ENCODE data around the gene MCTP2. TPM values are rescaled to one million over a fixed set of nuclear protein-coding genes. Genes with fewer than 3 reads are reported as not detected.
"Not testable (repeated sequence)": the region's sequence is repeated elsewhere in the genome, so short reads cannot be mapped to it uniquely, and the experiment has no call there.

Gene MCTP2
- total RNA-seq, 2 donors from 2014 or later: 16.2 to 23.1 TPM

DNA sequence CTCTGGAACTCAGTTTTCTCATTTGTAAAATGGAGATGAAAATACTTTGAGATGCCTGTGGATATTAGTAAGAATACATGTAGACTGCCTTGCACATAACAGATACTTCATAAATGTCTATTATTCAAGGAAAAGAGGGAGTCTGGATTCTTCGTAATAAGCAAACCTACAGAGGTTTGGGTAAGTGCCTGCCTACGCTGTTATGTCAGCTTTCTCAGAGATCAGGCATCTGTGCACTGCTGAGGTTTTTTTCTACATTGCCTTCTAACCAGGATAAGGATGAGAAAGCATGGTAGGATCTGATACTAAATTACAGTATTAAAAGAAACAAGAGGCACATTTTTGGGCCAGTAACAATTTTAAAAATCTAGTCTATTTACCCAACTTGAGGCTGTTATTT lies 10.9 kb downstream of the MCTP2 start:
- DNase-seq (no peak), ATAC-seq (no peak)
- no peaks in the 10 kb centered on the region for H3K9me3 ChIP-seq (ENCODE audit: control insufficient read depth, low read length, poor library complexity, severe bottlenecking)
- Mint-ChIP-seq H3K27me3 (no peaks in the 10 kb centered on the region), H3K27ac (no peak overlapping the region), H3K4me3 (no peak overlapping the region), H3K36me3 (ENCODE audit: low read depth) (no peaks in the 10 kb centered on the region), H3K4me1 (peaks cover 18% of the 10 kb centered on the region)

DNA sequence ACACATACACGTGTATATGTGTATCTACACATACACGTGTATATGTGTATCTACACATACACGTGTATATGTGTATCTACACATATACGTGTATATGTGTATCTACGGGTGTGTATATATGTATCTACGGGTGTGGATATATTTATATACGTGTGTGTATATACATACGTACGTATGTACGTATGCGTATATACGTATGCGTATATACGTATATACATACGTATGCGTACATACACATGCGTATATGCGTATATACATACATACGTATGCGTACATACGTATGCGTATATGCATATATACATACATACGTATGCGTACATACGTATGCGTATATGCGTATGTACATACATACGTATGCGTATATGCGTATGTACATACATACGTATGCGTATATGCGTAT lies 11.6 kb downstream of the MCTP2 start:
- H3K4me1 Mint-ChIP-seq: peaks cover 22% of the 10 kb centered on the region

DNA sequence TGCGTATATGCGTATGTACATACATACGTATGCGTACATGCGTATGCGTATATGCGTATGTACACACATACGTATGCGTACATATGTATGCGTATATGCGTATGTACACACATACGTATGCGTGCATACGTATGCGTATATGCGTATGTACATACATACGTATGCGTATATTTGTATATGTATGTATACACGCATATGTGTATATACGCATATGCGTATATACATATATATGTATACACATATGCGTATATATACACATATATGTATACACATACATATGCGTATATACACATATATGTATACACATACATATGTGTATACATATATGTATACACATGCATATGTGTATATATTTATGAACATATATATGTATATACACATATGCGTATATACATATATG lies 12.1 kb downstream of the MCTP2 start:
- H3K36me3 Mint-ChIP-seq (ENCODE audit: low read depth): no peaks in the 10 kb centered on the region
- no peaks in the 10 kb centered on the region for H3K9me3 ChIP-seq (ENCODE audit: control insufficient read depth, low read length, poor library complexity, severe bottlenecking)
- no peaks in the 10 kb centered on the region for H3K27me3 Mint-ChIP-seq
- ATAC-seq: no peak
- no peak overlapping the region for H3K27ac Mint-ChIP-seq
- DNase-seq: no peak
- peaks cover 21% of the 10 kb centered on the region for H3K4me1 Mint-ChIP-seq
- no peak overlapping the region for H3K4me3 Mint-ChIP-seq

More for the DNA sequence above, 11.6 kb downstream of the MCTP2 start:
- DNase-seq; ATAC-seq; H3K27ac Mint-ChIP-seq; H3K9me3 ChIP-seq (ENCODE audit: control insufficient read depth, low read length, poor library complexity, severe bottlenecking); H3K27me3 Mint-ChIP-seq; H3K36me3 Mint-ChIP-seq (ENCODE audit: low read depth); H3K4me3 Mint-ChIP-seq: not testable (repeated sequence)

DNA sequence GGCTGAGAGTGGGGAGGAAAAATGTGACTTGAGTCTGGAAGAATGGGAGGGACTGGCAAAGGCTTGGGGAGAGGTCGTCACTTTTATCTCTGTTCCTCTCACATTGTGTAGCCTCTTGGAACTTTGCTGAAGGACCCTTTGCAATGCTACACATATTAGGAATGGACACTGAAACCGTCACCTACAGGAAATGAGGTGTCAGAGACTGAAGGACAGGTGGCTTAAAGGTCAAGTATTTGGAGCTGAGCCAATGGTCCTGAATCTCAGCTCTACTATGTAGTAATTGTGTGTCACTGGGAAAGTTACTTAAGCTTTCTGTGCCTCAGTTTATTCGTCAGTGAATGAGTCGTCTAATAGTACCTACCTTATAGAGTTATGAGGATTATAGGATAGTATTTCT lies 14.7 kb downstream of the MCTP2 start:
- Mint-ChIP-seq H3K27me3 (no peaks in the 10 kb centered on the region), H3K36me3 (ENCODE audit: low read depth) (no peaks in the 10 kb centered on the region), H3K4me1 (peaks cover 10% of the 10 kb centered on the region), H3K4me3 (no peak overlapping the region), H3K27ac (no peak overlapping the region)
- ATAC-seq (no peak), DNase-seq (no peak)
- no peaks in the 10 kb centered on the region for H3K9me3 ChIP-seq (ENCODE audit: control insufficient read depth, low read length, poor library complexity, severe bottlenecking)

DNA sequence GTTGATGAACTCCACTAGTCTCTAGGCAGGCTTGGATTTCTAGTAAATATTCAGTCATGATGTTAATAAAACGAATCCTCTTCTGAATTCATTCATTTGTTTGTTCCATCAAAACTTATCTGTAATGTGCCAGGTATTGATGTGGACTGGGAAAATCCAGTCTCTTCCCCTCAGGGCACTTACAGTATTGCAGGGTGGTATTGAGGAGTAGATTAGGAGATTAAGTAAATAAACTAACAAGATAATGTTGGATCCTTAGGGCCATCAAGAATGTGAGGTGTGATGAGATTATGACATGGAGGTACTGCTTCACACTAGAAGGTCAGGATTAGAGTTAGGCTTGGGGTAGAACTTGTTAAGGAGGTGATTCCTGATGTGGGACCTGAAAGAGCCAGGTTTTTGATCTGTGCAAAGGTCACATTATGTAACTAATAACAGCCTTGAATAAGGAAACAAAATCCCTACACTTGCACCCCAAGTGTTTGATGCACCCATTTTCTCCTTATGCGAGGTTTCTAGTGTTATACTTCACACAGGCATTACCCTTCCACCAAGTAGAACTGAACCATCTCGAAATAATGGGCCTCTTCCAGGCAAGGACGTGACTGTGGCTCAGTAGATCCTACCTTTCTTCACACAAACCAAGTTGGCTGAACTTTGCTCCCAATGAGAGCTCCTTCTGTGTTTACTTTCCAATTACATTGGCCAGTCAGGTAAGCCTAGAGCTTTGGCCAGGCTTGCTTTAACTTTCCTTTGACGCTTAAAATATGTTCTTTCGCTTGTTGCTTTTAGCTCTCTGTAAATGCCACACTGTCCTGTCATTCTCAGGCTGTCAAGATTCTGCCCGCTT lies 16.7 kb downstream of the MCTP2 start:
- no peak overlapping the region for H3K4me3 Mint-ChIP-seq
- H3K9me3 ChIP-seq (ENCODE audit: control insufficient read depth, low read length, poor library complexity, severe bottlenecking): no peaks in the 10 kb centered on the region
- no peak for DNase-seq
- ATAC-seq: no peak
- H3K4me1 Mint-ChIP-seq: peaks cover 12% of the 10 kb centered on the region
- peaks cover under 1% of the 10 kb centered on the region for H3K36me3 Mint-ChIP-seq (ENCODE audit: low read depth)
- H3K27ac Mint-ChIP-seq: no peak overlapping the region
- no peaks in the 10 kb centered on the region for H3K27me3 Mint-ChIP-seq

DNA sequence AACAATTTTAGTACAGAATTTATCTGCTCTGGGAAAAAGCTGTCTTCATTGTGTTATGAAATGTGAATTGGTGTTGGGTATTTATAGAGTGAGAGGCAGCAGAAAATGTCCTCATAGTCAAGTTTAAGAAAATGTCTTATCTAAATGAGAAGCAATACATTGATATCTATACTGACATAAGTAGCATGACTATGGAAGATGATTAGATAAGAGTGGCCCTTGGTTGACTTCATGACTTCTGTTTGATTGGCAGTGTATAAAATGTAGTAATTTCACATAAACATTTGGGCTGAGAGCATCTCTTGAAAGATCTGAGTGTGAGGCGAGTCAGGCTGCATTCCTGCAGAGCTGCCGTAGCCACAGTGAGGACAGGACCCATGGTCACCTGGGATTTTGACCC lies 19.4 kb downstream of the MCTP2 start:
- H3K36me3 Mint-ChIP-seq (ENCODE audit: low read depth): peaks cover 2% of the 10 kb centered on the region
- H3K9me3 ChIP-seq (ENCODE audit: control insufficient read depth, low read length, poor library complexity, severe bottlenecking): no peaks in the 10 kb centered on the region
- H3K27ac Mint-ChIP-seq: no peak overlapping the region
- no peaks in the 10 kb centered on the region for H3K27me3 Mint-ChIP-seq
- ATAC-seq (no peak), DNase-seq (no peak)
- H3K4me3 Mint-ChIP-seq: no peak overlapping the region
- peaks cover 23% of the 10 kb centered on the region for H3K4me1 Mint-ChIP-seq

DNA sequence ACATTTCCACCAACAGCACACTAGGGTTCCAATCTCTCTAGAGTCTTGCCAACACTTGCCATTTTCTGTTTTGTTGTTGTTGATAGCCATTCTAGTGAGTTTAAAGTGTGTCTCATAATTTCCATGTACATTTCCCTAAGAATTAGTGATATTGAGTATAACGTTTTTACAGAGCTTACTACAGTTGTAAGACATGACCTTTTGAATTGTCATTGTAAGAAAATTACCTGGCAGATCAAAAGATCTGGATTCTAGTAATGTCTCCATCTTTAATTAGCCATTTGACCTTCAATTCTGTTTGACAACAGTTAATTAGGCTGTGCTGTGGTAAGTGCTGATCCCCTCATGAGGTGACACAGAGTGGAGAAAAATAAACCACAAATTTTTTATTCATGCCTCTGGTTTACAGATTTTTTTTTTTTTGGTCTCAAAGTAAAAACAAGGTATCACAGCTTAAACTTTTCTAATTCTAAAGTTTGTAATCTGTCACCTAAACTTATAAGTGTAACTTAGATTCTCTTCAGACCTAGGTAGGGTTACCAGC lies 20.9 kb downstream of the MCTP2 start:
- Mint-ChIP-seq H3K4me3 (no peak overlapping the region), H3K36me3 (ENCODE audit: low read depth) (peaks cover 2% of the 10 kb centered on the region), H3K4me1 (peaks cover 30% of the 10 kb centered on the region), H3K27me3 (no peaks in the 10 kb centered on the region), H3K27ac (no peak overlapping the region)
- ATAC-seq (no peak), DNase-seq (no peak)
- no peaks in the 10 kb centered on the region for H3K9me3 ChIP-seq (ENCODE audit: control insufficient read depth, low read length, poor library complexity, severe bottlenecking)

DNA sequence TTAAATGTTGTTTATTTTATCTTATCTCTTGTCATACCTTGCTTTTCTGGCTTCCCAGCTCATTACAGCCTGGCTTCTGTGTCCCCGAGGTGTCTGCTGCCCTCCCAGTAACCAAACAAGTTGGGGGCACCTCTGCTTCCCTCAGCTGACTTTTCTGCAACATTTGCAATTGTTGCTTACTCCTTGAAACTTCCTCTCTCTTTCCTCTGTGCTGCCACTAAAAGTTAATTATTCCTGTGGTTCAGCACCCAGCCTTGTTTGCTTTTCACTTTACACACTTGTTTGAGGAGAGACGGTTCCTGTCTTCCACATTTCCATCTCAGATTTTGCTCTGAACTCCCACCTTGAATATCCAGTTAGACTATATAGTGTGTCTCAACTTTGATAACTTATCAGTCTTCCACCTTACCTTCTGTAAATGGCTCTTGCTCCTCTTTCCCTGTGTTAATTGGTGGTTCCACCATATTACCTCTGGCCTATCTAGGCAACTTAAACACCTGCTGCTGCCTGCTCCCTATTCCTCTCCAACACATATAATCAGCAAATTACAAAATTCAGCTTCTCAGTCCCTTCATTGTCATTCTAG lies 21.6 kb downstream of the MCTP2 start:
- peaks cover 26% of the 10 kb centered on the region for H3K4me1 Mint-ChIP-seq
- H3K27ac Mint-ChIP-seq: no peak overlapping the region

DNA sequence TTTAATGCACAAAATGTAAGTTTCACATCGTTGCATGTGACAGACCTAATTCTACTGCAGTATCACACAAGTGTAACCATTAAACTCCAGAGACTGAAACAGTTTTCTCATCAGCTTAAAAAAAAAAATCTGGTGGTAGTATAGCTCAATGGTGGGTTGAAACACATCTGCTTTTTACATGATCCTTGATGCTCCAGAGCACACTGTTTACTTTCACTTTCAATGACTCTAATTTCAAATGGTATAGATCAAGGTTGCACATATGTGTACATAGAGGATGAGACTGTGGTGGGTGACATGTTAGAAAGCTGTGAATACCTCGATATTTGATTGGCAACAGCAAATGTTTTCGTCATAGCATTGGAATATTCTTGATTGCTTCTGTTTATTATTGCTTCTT lies 22.4 kb downstream of the MCTP2 start:
- Mint-ChIP-seq H3K4me1 (peaks cover 28% of the 10 kb centered on the region), H3K27me3 (no peaks in the 10 kb centered on the region), H3K36me3 (ENCODE audit: low read depth) (peaks cover 2% of the 10 kb centered on the region), H3K4me3 (no peak overlapping the region), H3K27ac (no peak overlapping the region)
- no peak for DNase-seq
- peak; percentile 37 for ATAC-seq
- no peaks in the 10 kb centered on the region for H3K9me3 ChIP-seq (ENCODE audit: control insufficient read depth, low read length, poor library complexity, severe bottlenecking)

More for the DNA sequence above, 21.6 kb downstream of the MCTP2 start:
- H3K9me3 ChIP-seq (ENCODE audit: control insufficient read depth, low read length, poor library complexity, severe bottlenecking): no peaks in the 10 kb centered on the region
- Mint-ChIP-seq H3K4me3 (peak overlapping the region; percentile 1), H3K27me3 (no peaks in the 10 kb centered on the region), H3K36me3 (ENCODE audit: low read depth) (peaks cover 2% of the 10 kb centered on the region)
- DNase-seq: no peak
- no peak for ATAC-seq

DNA sequence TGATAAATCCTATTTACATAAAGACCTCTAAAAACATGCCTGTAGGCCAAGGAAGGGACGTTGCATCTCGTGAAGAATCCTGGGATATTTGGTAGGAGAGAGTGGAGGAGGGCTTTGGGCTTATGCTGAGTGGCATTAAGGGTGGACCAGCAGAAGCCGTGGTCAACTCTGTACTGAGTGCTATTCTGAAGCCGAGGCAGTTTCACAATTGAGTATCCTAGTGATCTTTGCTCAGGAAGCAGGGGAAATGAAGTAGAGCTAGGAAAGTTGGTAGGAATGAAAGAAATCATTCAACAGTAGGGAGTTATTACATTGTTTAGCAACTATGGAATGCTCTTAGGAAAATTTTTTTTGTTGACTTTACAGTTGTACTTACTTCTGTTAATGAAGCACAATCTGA lies 24.2 kb downstream of the MCTP2 start:
- H3K4me1 Mint-ChIP-seq: peaks cover 27% of the 10 kb centered on the region
- no peak for ATAC-seq
- H3K36me3 Mint-ChIP-seq (ENCODE audit: low read depth): peaks cover 2% of the 10 kb centered on the region
- no peaks in the 10 kb centered on the region for H3K27me3 Mint-ChIP-seq
- no peak for DNase-seq
- H3K4me3 Mint-ChIP-seq: no peak overlapping the region
- H3K9me3 ChIP-seq (ENCODE audit: control insufficient read depth, low read length, poor library complexity, severe bottlenecking): no peaks in the 10 kb centered on the region
- H3K27ac Mint-ChIP-seq: no peak overlapping the region

DNA sequence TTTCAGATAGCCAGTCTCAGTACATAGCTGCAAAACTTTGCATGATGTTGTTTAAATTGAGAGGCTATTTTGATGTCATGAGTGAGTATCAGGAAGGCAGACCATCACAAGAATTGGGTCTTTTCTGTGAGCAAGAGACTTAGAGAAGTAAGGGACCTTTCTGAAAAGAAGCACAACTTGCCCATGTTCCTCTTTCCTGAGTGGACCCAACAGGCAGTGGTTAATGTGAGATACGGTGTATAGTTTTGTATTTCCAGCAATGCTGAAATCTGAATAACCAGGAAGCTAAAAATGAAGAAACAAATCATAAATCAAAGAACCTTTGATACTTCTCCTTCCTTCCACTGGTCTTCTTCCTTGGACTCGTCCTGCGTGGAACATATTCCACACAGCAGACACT lies 25.1 kb downstream of the MCTP2 start:
- H3K9me3 ChIP-seq (ENCODE audit: control insufficient read depth, low read length, poor library complexity, severe bottlenecking): no peaks in the 10 kb centered on the region
- ATAC-seq (no peak), DNase-seq (no peak)
- Mint-ChIP-seq H3K27me3 (no peaks in the 10 kb centered on the region), H3K4me3 (no peak overlapping the region), H3K36me3 (ENCODE audit: low read depth) (peaks cover 2% of the 10 kb centered on the region), H3K4me1 (peaks cover 30% of the 10 kb centered on the region), H3K27ac (no peak overlapping the region)

DNA sequence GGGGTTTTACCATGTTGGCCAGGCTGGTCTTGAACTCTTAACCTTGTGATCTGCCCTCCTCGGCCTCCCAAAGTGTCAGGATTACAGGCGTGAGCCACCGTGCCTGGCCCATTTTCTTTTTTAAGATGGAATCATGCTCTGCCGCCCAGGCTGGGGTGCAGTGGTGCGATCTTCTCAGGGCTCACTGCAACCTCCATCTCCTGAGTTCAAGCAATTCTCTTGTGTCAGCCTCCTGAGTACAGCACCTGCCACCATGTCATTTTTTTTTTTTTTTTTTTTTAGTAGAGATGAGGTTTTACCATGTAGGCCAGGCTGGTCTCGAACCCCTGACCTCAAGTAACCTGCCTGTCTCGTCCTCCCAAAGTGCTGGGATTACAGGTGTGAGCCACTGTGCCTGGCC lies 26.4 kb downstream of the MCTP2 start:
- H3K4me1 Mint-ChIP-seq: peaks cover 30% of the 10 kb centered on the region
- DNase-seq; H3K9me3 ChIP-seq (ENCODE audit: control insufficient read depth, low read length, poor library complexity, severe bottlenecking); H3K4me3 Mint-ChIP-seq; ATAC-seq; H3K36me3 Mint-ChIP-seq (ENCODE audit: low read depth); H3K27me3 Mint-ChIP-seq; H3K27ac Mint-ChIP-seq: not testable (repeated sequence)

DNA sequence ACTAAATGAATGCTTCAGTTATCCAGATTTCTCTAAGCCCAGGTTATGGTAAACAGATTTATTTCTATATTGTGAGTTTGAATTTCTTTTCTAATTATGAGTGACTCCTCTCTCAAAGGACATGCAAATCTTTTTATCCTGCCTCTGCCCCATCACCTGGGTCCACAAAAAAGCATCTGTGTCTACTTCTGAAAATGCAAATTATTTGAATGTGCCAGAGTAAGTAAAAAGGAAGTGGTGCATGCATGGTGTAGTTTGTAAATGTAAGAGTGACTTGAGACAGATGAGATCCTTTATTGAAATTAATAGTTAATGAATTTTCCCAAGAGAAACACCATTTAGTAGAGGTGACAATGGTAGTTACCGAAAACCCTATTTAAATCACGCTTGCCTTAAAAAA lies 26.9 kb downstream of the MCTP2 start:
- ATAC-seq (peak; percentile 61), DNase-seq (no peak)
- Mint-ChIP-seq H3K4me1 (peaks cover 25% of the 10 kb centered on the region), H3K27me3 (no peaks in the 10 kb centered on the region), H3K4me3 (no peak overlapping the region), H3K36me3 (ENCODE audit: low read depth) (no peaks in the 10 kb centered on the region), H3K27ac (no peak overlapping the region)
- H3K9me3 ChIP-seq (ENCODE audit: control insufficient read depth, low read length, poor library complexity, severe bottlenecking): no peaks in the 10 kb centered on the region
